H54 (cell line): ENCODE measurements around the gene SRSF11.

ENCODE experiments used
- DNase-seq: peaks from one replicate; pipeline ENCODE4 v3.0.0; 2011; ENCODE audit warnings: low spot score, mixed read lengths; ENCODE audit not compliant: insufficient read length
- FAIRE-seq: peaks from 3 replicates; lab custom pipeline; 2011; peaks lifted over from hg19 to GRCh38; lab: Jason Lieb, UNC
- POLR2A ChIP-seq: IDR thresholded peaks from 2 replicates; pipeline ENCODE4 v1.6.1; 2011; ENCODE audit warnings: low read depth, mild to moderate bottlenecking, low read length

Gene SRSF11

DNA sequence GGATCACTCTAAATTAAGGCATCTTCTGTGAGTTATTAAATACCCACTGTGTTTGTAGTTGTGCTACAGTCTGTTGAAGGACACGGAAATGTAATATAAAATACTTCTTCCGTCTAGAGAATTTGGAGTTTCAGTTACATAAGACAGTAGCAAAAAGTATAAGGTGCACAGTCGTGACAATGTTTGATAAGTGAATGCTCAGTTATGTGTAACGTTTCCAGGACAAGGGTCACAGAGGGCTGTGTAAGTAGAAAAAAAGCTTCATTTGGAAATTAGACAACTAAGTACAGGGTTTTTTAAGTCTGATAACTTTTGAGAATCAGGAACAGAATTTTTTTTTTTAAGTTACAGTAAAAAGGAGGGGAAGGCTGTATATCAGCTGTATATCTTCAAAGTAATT, 27.5 kb downstream of the SRSF11 start:
- no peak for TF ChIP-seq POLR2A
- DNase-seq = no peak
- FAIRE-seq = no peak

DNA sequence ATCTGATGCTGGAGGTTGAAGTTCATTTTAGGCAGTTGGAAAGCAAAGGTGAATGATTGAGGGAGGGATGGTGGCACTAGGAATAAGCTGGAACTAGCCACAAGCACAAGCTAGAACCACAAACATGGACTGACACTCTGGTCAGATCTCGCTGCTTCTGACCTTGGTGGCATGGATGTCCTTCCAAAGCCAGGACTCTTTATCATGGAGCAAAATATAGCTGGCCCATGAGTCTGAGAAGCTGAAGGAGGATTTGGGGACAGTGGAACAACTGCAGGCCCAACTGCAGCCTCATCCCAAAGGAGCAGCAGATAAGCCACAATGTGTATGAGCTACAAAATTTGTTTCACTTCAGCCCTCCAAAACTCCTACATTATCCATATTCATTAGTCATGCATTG, 35.5 kb downstream of the SRSF11 start:
- FAIRE-seq (peak; percentile 52), DNase-seq (no peak)
- TF ChIP-seq POLR2A = no peak

DNA sequence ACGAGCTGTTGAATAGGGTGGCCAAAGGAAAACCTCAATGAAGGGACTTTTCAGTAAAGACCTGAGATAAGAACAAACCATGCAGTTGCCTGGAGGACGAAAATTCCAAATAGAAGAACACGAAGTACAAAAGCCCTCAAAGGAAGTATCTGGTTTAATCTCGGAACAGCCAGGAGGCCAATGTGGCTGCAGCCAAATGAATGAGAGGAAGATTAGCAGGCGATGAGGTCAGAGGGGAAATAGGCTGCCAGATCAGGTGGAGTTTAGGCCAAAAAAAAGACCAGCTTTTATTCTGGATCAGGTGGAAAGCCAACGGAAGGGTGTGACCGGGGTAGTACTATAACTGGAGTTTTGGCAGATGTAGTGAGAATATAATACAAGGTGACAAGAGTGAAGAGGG, 43.7 kb downstream of the SRSF11 start:
- no peak for TF ChIP-seq POLR2A
- DNase-seq = no peak
- no peak for FAIRE-seq

DNA sequence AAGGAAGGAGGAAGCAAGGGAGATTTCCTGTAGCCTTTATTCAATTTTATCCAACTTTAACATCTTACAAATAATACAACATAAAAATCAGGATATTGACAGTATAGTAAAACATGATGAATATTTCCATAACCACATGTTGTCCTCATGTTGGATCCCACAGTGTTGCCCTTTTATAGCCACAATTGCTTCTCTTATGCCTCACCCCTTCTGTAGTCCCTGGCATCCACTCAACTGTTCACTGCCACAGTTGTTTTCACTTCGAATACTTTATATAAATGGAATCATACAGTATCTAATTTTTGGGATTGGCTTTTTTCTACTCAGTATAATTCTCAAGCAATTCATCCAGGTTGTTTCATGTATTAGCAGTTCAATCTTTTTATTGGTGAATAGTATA, 44.8 kb downstream of the SRSF11 start:
- FAIRE-seq = no peak

DNA sequence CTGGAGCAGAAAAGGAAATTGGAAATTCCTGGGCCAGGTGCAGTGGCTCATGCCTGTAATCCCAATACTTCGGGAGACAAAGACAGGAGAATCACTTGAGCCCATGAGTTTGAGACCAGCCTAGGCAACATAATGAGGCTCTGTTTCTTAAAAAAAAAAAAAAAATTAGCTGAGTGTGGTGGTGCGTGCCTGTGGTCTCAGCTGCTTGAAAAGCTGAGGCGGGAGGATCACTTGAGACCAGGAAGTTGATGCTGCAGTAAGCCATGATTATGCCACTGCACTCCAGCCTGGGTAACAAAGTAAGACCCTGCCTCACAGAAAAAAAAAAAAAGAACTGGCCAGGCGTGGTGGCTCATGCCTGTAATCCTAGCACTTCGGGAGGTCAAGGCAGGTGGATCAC, 56.7 kb downstream of the SRSF11 start:
- FAIRE-seq (no peak), DNase-seq (no peak)
- TF ChIP-seq POLR2A = no peak

More for the DNA sequence above, 44.8 kb downstream of the SRSF11 start:
- DNase-seq = no peak
- no peak for TF ChIP-seq POLR2A

DNA sequence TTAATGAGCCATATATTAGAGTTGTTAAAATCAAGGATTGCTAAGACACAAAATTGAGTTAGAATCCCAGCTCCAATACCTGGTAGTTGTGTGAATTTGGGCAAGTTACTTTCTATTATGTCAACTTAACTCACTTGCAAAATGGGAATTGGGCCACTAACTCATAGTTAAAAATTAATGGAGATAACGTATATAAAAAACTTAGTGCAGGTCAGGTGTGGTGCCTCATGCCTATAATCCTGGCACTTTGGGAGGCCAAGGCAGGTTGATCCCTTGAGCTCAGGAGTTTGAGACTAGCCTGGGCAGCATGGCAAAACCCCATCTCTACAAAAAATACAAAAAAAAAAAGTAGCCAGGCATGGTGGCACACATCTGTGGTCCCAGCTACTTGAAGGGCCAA, 57.5 kb downstream of the SRSF11 start:
- DNase-seq = no peak
- FAIRE-seq = no peak

DNA sequence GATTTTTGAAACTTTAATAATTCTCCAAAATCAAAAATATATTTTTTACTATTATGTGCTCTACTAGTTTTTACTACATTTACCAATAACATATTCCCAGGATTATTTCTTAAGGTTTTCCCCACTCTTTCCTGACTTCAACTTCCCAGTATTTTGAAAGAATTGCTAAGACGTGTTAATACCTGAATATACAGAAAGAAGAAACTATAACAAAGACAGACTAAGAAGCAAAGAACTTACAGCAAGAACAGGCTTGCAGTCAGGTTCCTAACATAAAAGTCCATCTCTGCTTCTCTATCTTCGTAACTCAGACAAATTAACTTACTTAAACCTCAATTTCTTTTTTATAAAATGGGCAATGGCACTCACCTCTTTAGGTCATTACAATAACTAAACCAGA, 63.2 kb downstream of the SRSF11 start:
- no peak for DNase-seq
- no peak for TF ChIP-seq POLR2A
- FAIRE-seq = no peak

More for the DNA sequence above, 57.5 kb downstream of the SRSF11 start:
- TF ChIP-seq POLR2A = no peak

DNA sequence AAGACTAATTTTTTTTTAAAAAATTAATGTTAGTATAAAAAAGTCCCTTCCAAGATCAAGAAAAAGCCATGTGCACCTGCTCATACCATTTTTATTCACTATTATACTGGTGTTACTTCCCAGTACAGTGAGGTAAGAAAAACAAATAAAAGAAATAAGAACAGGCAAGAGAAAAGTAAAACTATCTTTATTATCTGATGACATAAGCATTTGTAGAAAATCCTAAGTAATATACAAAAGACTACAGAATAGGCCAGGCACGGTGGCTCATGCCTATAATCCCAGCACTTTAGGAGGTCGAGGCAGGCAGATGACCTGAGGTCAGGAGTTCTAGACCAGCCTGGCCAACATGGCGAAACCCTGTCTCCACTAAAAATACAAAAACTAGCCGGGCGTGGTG, 65.3 kb downstream of the SRSF11 start:
- DNase-seq (no peak), FAIRE-seq (no peak)
- TF ChIP-seq POLR2A = no peak

DNA sequence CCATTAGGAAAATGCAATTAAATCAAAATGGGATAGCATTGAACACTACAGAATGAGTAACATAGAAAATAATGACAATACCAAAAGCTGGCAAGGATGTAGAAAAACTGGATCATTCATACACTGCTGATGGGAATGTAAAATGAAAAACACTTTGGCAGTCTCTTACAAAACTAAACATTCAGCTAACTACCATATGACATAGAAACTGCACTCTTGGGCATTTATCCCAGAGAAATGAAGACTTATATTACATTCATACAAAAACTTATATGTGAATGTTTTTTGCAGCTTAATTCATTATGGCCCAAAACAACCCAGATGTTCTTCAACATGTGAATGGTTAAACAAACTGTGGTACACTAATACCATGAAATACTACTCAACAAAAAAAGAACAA, 67.0 kb downstream of the SRSF11 start:
- DNase-seq = no peak
- TF ChIP-seq POLR2A = no peak
- FAIRE-seq = no peak

DNA sequence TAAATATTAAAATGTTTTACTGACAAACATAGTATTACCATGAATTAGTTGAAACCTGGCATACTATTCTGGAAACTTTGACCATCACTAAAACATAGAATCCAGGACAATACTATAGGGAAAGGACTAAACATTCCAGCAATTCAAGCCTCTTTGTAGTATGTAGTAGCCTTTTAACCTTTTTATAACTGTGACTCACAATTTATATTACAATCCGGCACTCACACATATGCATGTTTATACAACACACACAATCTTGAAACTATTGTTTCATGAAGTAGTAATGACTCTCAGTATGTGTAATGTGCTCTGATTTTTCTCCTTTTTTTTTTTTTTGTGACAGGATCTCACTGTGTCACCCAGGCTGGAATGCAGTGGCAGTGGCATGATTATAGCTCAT, 69.0 kb downstream of the SRSF11 start:
- DNase-seq = no peak
- TF ChIP-seq POLR2A = no peak
- FAIRE-seq = no peak

DNA sequence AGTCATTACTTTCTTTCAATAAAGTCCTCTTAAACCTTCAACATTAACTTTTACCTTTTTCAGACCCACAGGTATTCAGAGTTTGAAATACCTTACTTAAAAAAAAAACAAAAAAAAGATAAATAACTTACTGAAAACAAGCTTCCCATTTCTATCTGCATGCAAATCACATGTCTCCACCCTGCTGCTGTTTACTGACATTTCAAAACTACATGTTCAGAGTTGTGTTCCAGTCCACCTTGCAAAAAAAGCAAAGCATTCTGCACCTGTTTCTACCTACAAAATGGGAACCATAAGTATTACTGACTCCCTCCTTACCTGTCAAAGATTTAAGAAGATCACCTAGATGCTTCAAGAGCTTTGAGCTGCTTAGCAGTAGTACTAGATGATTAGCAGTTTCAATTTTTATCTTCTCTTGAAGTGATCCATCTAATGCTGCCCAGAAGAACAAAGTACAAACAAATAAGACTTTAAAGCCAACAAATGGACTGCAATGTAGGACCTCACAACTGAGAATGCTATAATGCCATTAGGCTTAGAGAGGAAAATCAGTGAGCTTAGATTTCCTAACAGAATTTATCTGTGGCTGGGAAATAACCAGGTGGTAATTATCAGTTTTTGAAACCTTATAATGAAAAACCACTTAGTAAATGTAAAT, 72.1 kb downstream of the SRSF11 start:
- no peak for FAIRE-seq
- TF ChIP-seq POLR2A = no peak
- DNase-seq = no peak

DNA sequence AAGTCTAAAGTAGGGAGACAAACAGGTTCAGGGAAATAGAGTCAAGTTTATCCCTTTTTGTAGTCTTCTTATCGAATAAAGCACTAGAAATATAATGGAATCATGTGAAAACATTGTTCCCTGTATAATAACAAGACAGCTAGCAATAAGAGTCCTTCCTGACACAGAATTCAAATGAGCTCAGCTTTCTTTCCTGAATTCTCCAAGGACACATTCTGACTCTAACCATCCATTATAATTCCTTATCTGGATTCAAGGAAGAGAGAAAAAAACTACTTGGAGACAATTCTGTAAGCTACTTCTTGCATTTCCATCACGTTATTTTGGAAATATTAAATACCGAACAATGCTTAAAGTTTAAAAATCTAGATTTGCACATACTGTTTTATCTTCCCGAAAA, 74.6 kb downstream of the SRSF11 start:
- DNase-seq (no peak), FAIRE-seq (no peak)
- no peak for TF ChIP-seq POLR2A

DNA sequence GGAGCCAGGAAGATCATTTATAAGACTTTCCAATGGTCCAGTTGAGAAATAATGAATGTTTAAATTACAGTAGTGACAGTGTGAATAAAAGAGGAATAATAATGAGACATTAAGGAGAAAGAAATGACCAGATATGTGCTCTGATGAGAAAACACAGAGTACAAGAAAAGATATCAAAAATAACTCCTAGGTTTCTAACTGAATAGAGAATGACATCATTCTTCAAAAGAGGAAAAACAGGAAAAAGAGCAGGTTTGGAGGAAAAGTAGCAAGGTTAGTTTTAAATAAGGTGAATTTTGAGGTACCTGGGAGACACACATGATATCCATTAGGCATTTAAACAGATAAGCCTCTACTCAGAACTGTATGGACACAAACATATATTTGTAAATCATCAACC, 78.3 kb downstream of the SRSF11 start:
- TF ChIP-seq POLR2A = no peak
- DNase-seq (no peak), FAIRE-seq (no peak)
